Adipose tissue (tissue), 3 donors: Measurements from ENCODE around the gene MET. TPM values are rescaled to one million over a fixed set of nuclear protein-coding genes. Genes with fewer than 3 reads are reported as not detected.

Experiments
- H3K27ac ChIP-seq: one replicate; pipeline ENCODE4 v1.5.1; 2013; ENCODE audit warnings: low read depth, low read length
- WGBS, 3 donors: extraction: QIAGEN DNeasy Blood & Tissue Kit; methylation state at CpG; one replicate each; pipeline ENCODE4 v1.1.7; 2013; 5-methylcytosine and 5-hydroxymethylcytosine counted together
- polyA plus RNA-seq, 3 donors: library from polyadenylated mRNA; stranded (reverse); fragments of 200-250 nt; gene quantifications; one replicate each; pipeline ENCODE4 v1.2.3, GENCODE V29; 2013
- donor health status: healthy with polysubstance abuse.
- donor health status: Bipolar disorder and iron deficiency.
- donor health status: healthy.

Gene MET
- polyA plus RNA-seq, 3 donors: 3.4 to 7.4 (median 5.3) TPM

- WGBS, 3 donors: 56 to 90% (median 70%) methylated on average over 4 of the region's 4 CpGs
- H3K27ac ChIP-seq: no peak overlapping the region
Observed at GRCh38 chr7:116689790-116690259, 17.8 kb downstream of the MET start.

- WGBS, 3 donors: 55 to 83% (median 68%) methylated on average over 3 of the region's 3 CpGs
- H3K27ac ChIP-seq: no peak overlapping the region
Observed at GRCh38 chr7:116691664-116692063, 19.7 kb downstream of the MET start.

- H3K27ac ChIP-seq: no peak overlapping the region
- 86 to 93% (median 87%) methylated on average over 5 of the region's 5 CpGs for WGBS, 3 donors
Observed at GRCh38 chr7:116692401-116693308, 20.7 kb downstream of the MET start.

GRCh38 chr7:116696707-116697106, 24.7 kb downstream of the MET start:
- whole genome bisulfite sequencing, 3 donors: 56 to 90% (median 74%) methylated on average over 5 of the region's 5 CpGs
- no peak overlapping the region for H3K27ac ChIP-seq

GRCh38 chr7:116697152-116697551, 25.2 kb downstream of the MET start:
- WGBS, 3 donors: 81 to 97% (median 87%) methylated on average over 1 of the region's 1 CpG
- H3K27ac ChIP-seq: no peak overlapping the region

- no peak overlapping the region for H3K27ac ChIP-seq
- 95 to 100% (median 99%) methylated on average over 1 of the region's 1 CpG for WGBS, 3 donors
Observed at GRCh38 chr7:116697761-116698160, 25.8 kb downstream of the MET start.

DNA sequence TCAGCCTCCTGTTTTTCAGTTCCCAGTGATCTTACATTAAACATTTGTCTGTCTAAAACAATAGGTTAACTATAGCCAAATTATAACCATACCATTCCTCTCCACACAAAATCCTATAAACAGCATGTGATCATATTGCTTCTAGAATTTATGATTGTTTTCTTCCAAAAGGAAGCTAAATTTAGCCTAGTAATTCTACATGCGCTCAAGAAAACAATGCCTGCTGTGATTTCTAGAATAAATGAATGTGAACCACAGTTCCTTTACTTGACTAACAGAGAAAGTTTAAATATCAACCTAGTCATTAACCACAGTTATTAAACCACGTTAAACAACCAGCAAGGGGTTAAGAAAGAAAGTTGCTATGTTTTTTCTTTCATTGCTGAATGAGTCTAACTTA, 26.4 kb downstream of the MET start:
- H3K27ac ChIP-seq: no peak overlapping the region
- WGBS, 3 donors: 75 to 87% (median 83%) methylated on average over 2 of the region's 2 CpGs

- no peak overlapping the region for H3K27ac ChIP-seq
- 90 to 94% (median 91%) methylated on average over 12 of the region's 12 CpGs for WGBS, 3 donors
Observed at GRCh38 chr7:116698930-116699721, 27.1 kb downstream of the MET start.

- H3K27ac ChIP-seq: no peak overlapping the region
- 94 to 95% (median 95%) methylated on average over 6 of the region's 6 CpGs for WGBS, 3 donors
Observed at GRCh38 chr7:116699722-116700120, 27.7 kb downstream of the MET start.

- no peak overlapping the region for H3K27ac ChIP-seq
- WGBS, 3 donors: 53 to 78% (median 59%) methylated on average over 2 of the region's 2 CpGs
Observed at GRCh38 chr7:116702046-116702785, 30.2 kb downstream of the MET start.

GRCh38 chr7:116704650-116705228, 32.7 kb downstream of the MET start:
- 69 to 90% (median 80%) methylated on average over 2 of the region's 2 CpGs for WGBS, 3 donors
- no peak overlapping the region for H3K27ac ChIP-seq

- H3K27ac ChIP-seq: no peak overlapping the region
Observed at GRCh38 chr7:116705419-116705818, 33.4 kb downstream of the MET start.

DNA sequence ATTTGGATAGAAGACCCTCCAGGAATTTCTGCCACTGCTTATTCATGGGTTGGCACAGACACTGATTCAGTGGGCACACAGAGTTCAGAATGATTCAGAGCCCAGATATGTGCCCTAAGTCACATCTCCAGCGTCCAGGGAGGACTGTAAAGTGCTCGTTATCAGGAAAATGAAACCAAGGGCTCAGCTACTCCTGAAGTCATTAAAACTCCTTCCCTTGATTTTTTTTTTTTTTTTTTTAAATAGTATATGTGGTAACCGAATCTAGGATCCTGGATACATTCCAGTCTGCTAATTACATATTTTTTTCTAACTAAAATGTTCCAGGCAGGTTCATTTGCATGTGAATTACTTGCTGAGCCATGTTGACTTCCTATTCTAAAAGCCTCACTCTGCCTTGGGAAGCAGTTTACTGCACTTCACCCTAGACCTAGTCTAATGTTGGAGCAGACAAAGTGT, 34.7 kb downstream of the MET start:
- WGBS, 3 donors: 44 to 65% (median 47%) methylated on average over 3 of the region's 3 CpGs
- H3K27ac ChIP-seq: no peak overlapping the region

GRCh38 chr7:116707289-116707688, 35.3 kb downstream of the MET start:
- WGBS, 3 donors: 79 to 90% (median 84%) methylated on average over 3 of the region's 3 CpGs
- no peak overlapping the region for H3K27ac ChIP-seq

DNA sequence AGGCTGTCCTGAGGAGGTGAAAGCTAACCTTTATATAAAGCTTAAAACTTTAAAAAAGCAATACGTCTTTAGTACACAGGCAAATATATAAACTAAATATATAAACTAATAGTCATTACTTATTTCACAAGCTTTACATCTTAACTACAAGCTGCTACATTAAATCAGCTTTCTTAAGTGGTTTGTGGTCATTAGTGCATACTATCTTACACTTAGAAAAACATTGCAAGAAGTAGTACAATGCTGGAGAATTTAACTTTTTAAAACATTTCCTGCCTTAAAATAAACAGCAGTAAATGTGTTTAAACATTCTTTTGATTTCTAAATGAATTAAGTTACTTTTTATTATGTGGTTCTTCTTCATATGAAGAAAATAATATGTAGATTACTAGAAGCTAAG, 36.3 kb downstream of the MET start:
- H3K27ac ChIP-seq: no peak overlapping the region
- WGBS, 3 donors: 77 to 95% (median 82%) methylated on average over 1 of the region's 1 CpG

DNA sequence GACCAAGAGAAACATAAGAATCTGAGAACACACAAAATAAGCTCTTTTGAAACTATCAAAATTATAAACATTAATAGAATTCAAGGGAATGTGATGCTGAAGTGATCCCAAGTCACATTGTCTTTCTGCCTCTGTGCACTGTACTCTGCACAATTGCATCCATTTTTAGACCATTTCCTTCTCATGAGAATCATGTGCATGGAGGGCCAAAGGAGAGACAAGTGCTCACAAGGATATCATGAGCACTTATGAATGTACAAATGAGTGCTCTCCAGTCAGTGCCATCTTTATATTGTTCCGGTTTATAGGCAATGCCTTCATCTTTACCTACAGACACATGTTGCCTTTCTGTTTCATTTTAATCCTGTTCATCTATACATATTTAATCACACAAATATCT, 36.9 kb downstream of the MET start:
- WGBS, 3 donors: 89 to 91% (median 90%) methylated on average over 1 of the region's 1 CpG
- no peak overlapping the region for H3K27ac ChIP-seq

DNA sequence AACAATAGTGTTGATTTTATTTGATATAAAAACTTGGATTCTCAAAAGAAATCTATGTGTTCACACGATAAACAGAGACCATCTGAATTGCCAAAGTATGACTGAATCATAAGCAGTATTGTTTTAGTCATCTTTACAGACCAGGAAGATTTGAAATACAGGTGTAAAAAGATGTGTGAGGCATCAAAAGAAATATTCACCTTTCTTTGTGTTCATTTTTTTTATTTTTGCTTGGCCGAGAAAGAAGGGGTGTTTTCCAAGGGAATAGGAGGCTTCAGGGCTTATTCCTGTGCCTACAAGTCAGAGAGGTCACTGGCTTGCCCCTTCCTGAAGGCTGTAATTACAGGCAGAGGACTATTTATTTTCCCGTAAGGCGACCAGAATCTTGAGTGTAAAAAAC, 37.3 kb downstream of the MET start:
- no peak overlapping the region for H3K27ac ChIP-seq
- 66 to 83% (median 82%) methylated on average over 4 of the region's 4 CpGs for WGBS, 3 donors

- H3K27ac ChIP-seq: no peak overlapping the region
- 27 to 70% (median 69%) methylated on average over 3 of the region's 3 CpGs for WGBS, 3 donors
Observed at GRCh38 chr7:116710764-116711452, 38.9 kb downstream of the MET start.
